GM12878 (cell line): ENCODE results near the gene TUBA1A. TPM values are rescaled to one million over a fixed set of nuclear protein-coding genes. Genes with fewer than 3 reads are reported as not detected.

Experiments used
- ATAC-seq: fragments of 200-7000 bp; cut with Tn5 transposase; 3 replicates; pipeline ENCODE4 v1.9.1; 2020; ENCODE audit warnings: mild to moderate bottlenecking, moderate library complexity
- BruUV-seq: library from RNA; stranded (reverse); fragments of 400-500 nt; replicated peaks from 2 replicates; lab custom pipeline; 2021; lab: Mats Ljungman, UMichigan
- CTCF ChIA-PET: fragments of 300-600 bp; sonication (Branson Sonifier 250); formaldehyde crosslinking; extraction: SDS; loops from one replicate; lab custom pipeline; 2021; ENCODE audit warnings: inconsistent platforms; lab: Yijun Ruan, JAX
- POLR2A ChIA-PET: fragments of 350-600 bp; formaldehyde crosslinking; extraction: SDS; loops from one replicate; lab custom pipeline; 2021; ENCODE audit warnings: inconsistent platforms; lab: Charles Lee
- RAD21 ChIA-PET: fragments of 300-600 bp; sonication (Branson Sonifier 250); formaldehyde crosslinking; loops from one replicate; lab custom pipeline; 2023; ENCODE audit warnings: antibody characterized with exemption; ENCODE audit not compliant: unreplicated experiment; lab: Charles Lee
- SMC1A ChIA-PET: fragments of 300-600 bp; sonication (Branson Sonifier 250); formaldehyde crosslinking; loops from one replicate; lab custom pipeline; 2023; ENCODE audit not compliant: unreplicated experiment, uncharacterized antibody; lab: Charles Lee
- DNase-seq: peaks from one replicate; pipeline ENCODE4 v3.0.0-alpha.2; 2011; ENCODE audit warnings: low read depth, low spot score
- FAIRE-seq: peaks from 3 replicates; lab custom pipeline; 2011; peaks lifted over from hg19 to GRCh38; lab: Jason Lieb, UNC
- H2AFZ ChIP-seq: 2 replicates; pipeline ENCODE4 v1.6.0; 2011; ENCODE audit warnings: low read depth, low read length, control low read depth; ENCODE audit not compliant: control insufficient read depth
- H3K27ac ChIP-seq: 2 replicates; pipeline ENCODE4 v1.5.1; 2011; ENCODE audit warnings: control low read depth; ENCODE audit not compliant: control insufficient read depth, insufficient read depth
- H3K27me3 ChIP-seq, 2 experiments: replicated peaks in 1 of 2; 2 replicates each; pipeline versions ENCODE4 v1.6.0 to v1.6.1; 2011; ENCODE audit warnings: low read length in 1 of 2; ENCODE audit not compliant: control insufficient read depth in 2 of 2, insufficient read depth in 2 of 2
- H3K36me3 ChIP-seq, 2 experiments: 2 replicates each; pipeline ENCODE4 v1.5.1; 2011; ENCODE audit warnings: low read length in 1 of 2; ENCODE audit not compliant: control insufficient read depth in 2 of 2, insufficient read depth in 2 of 2
- H3K4me1 ChIP-seq: 2 replicates; pipeline ENCODE4 v1.6.1; 2011; ENCODE audit warnings: mild to moderate bottlenecking, low read length, moderate library complexity, mixed read lengths; ENCODE audit not compliant: control insufficient read depth, insufficient read depth
- H3K4me2 ChIP-seq: 2 replicates; pipeline ENCODE4 v1.6.0; 2011; ENCODE audit warnings: control low read depth; ENCODE audit not compliant: control insufficient read depth, insufficient read depth
- H3K4me3 ChIP-seq: fragments of 200-600 bp; sonication (generic); 2 replicates; pipeline ENCODE4 v1.5.1; 2016
- H3K79me2 ChIP-seq: 2 replicates; pipeline ENCODE4 v1.6.0; 2011; ENCODE audit warnings: low read length; ENCODE audit not compliant: control insufficient read depth, insufficient read depth
- H3K9ac ChIP-seq: 2 replicates; pipeline ENCODE4 v1.8.0; 2011; ENCODE audit warnings: low read length, control low read depth, mixed read lengths; ENCODE audit not compliant: control insufficient read depth, insufficient read depth
- H3K9me3 ChIP-seq: replicated peaks from 3 replicates; pipeline ENCODE4 v1.5.1; 2011; ENCODE audit warnings: mild to moderate bottlenecking, low read length; ENCODE audit not compliant: control insufficient read depth, insufficient read depth
- H4K20me1 ChIP-seq: 2 replicates; pipeline ENCODE4 v1.6.0; 2011; ENCODE audit not compliant: control insufficient read depth, insufficient read depth
- RAD21 ChIP-seq: IDR thresholded peaks from 2 replicates; pipeline ENCODE4 v1.6.1; 2011; ENCODE audit warnings: mild to moderate bottlenecking, low read depth, low read length, moderate library complexity; ENCODE audit not compliant: insufficient read depth
- TCF7 ChIP-seq: IDR thresholded peaks from 2 replicates; pipeline ENCODE4 v1.6.1; 2014; ENCODE audit warnings: antibody characterized with exemption, borderline replicate concordance
- WGBS: methylation state at CpG from one replicate; pipeline ENCODE4 v1.1.6; 2016; ENCODE audit warnings: low lambda C conversion rate; ENCODE audit not compliant: insufficient replicate concordance, insufficient coverage; ENCODE audit errors: missing lambda C conversion rate; 5-methylcytosine and 5-hydroxymethylcytosine counted together
- in situ Hi-C: fragments of 300-500 bp; cut with MboI; formaldehyde crosslinking; loops from 9 replicates; pipeline ENCODE4 v1.14.3; 2018; ENCODE audit warnings: mixed read lengths
- intact Hi-C: fragments of 100-400 bp; cut with micrococcal nuclease; formaldehyde crosslinking; loops from one replicate; pipeline ENCODE4 v1.14.2; 2022; ENCODE audit not compliant: unreplicated experiment
- polyA plus RNA-seq, 11 experiments: library from polyadenylated mRNA; depleted of rRNA in 4 of 11; unstranded in 6 of 11; stranded (reverse) in 5 of 11; fragments of >200 nt; fragmentation: Nextera tagmentation in 4 of 11; fragmentation: Illumina TruSeq in 1 of 11; extraction: Ambion mirVana in 4 of 11; extraction: Trizol in 1 of 11; gene quantifications; 1 replicate in 1 of 11; 2 replicates in 10 of 11; pipeline versions ENCODE4 v1.2.1 to v1.2.3, GENCODE V29; 2011 to 2016; ENCODE audit warnings: inconsistent platforms in 2 of 11, missing spikeins in 2 of 11, low read depth in 1 of 11
- total RNA-seq, 4 experiments: library from RNA; depleted of rRNA in 3 of 4; stranded (reverse); fragments of >200 nt in 3 of 4; fragmentation: Illumina TruSeq in 1 of 4; extraction: Trizol in 1 of 4; gene quantifications; 2 replicates each; pipeline versions ENCODE4 v1.2.1 to v1.2.3, GENCODE V29; 2013 to 2021
- TF ChIP-seq, protein P1 (sequence below), 3 experiments: IDR thresholded peaks in 2 of 3; conservative IDR thresholded peaks in 1 of 3; 2 replicates each; pipeline ENCODE4 v1.5.1; 2011; ENCODE audit warnings: low read depth in 3 of 3, low read length in 3 of 3, mild to moderate bottlenecking in 3 of 3, control low read depth in 2 of 3, moderate library complexity in 2 of 3, inconsistent platforms in 1 of 3, mixed read lengths in 1 of 3; ENCODE audit not compliant: control insufficient read depth in 2 of 3, insufficient read depth in 1 of 3; ENCODE audit errors: extremely low read depth in 1 of 3

The TUBA1A gene
- total and polyA plus RNA-seq, 10 of the 15 experiments (the other 5 are each of a cell fraction or from before 2014, with no cell fraction given): 129 to 496 (median 249) TPM

DNA sequence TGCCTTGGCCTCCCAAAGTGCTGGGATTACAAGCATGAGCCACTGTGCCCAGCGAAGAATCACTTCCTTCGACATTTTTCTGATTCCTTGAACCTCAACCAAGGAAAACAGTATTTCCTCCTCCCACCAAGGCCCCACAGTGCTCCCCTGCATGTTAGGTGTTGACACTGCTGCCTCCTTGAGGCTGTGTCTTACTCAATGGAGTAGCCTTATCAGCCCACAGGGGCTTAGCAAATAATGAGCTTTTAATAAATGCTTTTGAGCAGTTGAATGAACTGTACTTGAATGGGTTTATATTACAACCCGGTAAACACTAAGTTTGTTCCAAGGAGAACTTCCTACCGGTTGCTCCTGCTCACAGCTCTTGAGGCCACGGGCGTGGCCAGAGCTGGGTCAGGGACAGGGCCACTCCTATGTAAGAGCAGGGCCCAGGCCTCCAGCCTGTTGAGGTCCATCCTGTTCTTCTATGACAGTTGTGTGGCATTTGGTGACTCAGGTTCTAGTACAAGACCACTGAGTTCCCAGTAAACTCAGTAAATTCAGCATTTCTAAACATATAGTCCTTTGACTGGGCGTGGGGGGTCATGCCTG lies 36.8 kb upstream of the TUBA1A start:
- no peaks in the 10 kb centered on the region for H3K27me3 ChIP-seq
- BruUV-seq: no TSS peak
- no peaks in the 10 kb centered on the region for H3K9me3 ChIP-seq
- ChIA-PET SMC1A (interaction anchor here (0.6 to 1.3 kb wide), 2 partner anchors 163 to 532 kb away, joined by 3 read pairs; no protein-coding TSS in a partner anchor), RAD21 (interaction anchor here (0.6 to 1.3 kb wide), 2 partner anchors 137 to 233 kb away, joined by 3 to 5 read pairs; no protein-coding TSS in a partner anchor), POLR2A (interaction anchor here (0.5 kb wide), 1 partner anchor 127 kb away, joined by 3 read pairs; no protein-coding TSS in a partner anchor), CTCF (interaction anchor here (0.9 to 1.9 kb wide), 6 partner anchors 10 to 237 kb away, joined by 3 to 9 read pairs (median 4); no protein-coding TSS in a partner anchor)
- no peak overlapping the region for H3K27ac ChIP-seq
- 58% methylated on average over 7 of the region's 7 CpGs for WGBS
- H3K4me1 ChIP-seq: no peaks in the 10 kb centered on the region
- no peak for FAIRE-seq
- no peaks in the 10 kb centered on the region for H4K20me1 ChIP-seq
- in situ Hi-C loops (no loop called here), intact Hi-C loops (no loop called here)
- peak; percentile 23; the same call in 2 of the 3 replicates for ATAC-seq
- no peaks in the 10 kb centered on the region for H3K79me2 ChIP-seq
- no peak overlapping the region for H3K4me3 ChIP-seq
- TF ChIP-seq TCF7 (no peak), RAD21 (peak; percentile 27; the same call in 1 of the 2 replicates)
- TF ChIP-seq, protein P1, sequence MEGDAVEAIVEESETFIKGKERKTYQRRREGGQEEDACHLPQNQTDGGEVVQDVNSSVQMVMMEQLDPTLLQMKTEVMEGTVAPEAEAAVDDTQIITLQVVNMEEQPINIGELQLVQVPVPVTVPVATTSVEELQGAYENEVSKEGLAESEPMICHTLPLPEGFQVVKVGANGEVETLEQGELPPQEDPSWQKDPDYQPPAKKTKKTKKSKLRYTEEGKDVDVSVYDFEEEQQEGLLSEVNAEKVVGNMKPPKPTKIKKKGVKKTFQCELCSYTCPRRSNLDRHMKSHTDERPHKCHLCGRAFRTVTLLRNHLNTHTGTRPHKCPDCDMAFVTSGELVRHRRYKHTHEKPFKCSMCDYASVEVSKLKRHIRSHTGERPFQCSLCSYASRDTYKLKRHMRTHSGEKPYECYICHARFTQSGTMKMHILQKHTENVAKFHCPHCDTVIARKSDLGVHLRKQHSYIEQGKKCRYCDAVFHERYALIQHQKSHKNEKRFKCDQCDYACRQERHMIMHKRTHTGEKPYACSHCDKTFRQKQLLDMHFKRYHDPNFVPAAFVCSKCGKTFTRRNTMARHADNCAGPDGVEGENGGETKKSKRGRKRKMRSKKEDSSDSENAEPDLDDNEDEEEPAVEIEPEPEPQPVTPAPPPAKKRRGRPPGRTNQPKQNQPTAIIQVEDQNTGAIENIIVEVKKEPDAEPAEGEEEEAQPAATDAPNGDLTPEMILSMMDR (IDR thresholded peaks at IDR 0.05 in 2 of 3, conservative IDR thresholded peaks at IDR 0.05 in 1 of 3; ENCODE audit: control insufficient read depth in 2 of 3, extremely low read depth in 1 of 3, insufficient read depth in 1 of 3, low read depth in 3 of 3, low read length in 3 of 3): peak in 1 of 3 experiments; percentile 20; a peak in 1 of 6 replicates
- no peaks in the 10 kb centered on the region for H3K36me3 ChIP-seq
- H3K4me2 ChIP-seq: no peak overlapping the region
- H3K9ac ChIP-seq: no peak overlapping the region
- DNase-seq: no peak
- no peak overlapping the region for H2AFZ ChIP-seq
